Neural progenitor cell (in vitro differentiated cells): ENCODE measurements around the gene ITGA1.

Experiments used
- CTCF ChIP-seq: fragments of 200-600 bp; sonication (generic); IDR thresholded peaks from 2 replicates; pipeline ENCODE4 v1.5.1; 2017; ENCODE audit warnings: antibody characterized with exemption, mild to moderate bottlenecking
- EZH2 ChIP-seq: fragments of 200-600 bp; sonication (generic); IDR thresholded peaks from 2 replicates; pipeline ENCODE4 v1.6.1; 2017; ENCODE audit warnings: antibody characterized with exemption, mild to moderate bottlenecking, moderate library complexity

DNA sequence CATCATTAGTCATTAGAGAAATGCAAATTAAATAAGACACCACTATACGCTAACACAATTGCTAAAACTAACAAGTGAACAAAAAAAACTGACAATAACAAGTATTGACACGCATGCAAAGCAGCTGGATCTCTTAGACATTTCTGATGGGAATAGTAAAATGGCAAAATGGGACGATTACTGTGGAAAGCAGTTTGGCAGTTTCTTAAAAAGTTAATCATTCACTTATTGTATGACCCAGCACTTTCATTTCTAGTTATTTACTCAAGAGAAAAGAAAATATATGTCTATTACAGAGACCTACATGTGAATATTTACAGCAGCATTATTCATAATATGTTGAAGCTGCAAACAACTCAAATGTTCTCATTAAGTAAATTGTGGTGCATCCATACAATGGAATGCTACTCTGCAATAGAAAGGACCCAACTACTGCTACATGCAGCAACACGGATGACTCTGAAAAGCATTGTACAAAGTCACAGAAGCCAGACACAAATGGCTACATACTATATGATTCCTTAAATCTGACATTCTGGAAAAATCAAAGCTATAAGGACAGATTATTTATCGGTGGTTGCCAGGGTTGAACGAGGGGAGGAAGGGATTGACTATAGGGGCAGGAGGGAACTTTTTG is 104.6 kb downstream of the ITGA1 start:
- TF ChIP-seq CTCF (no peak), EZH2 (no peak)
